Mucosa of stomach (tissue), 1 donor: ENCODE measurements around the gene CD7.

Experiments used
- H3K27me3 ChIP-seq: one replicate; pipeline ENCODE4 v1.7.0; 2013; ENCODE audit warnings: mild to moderate bottlenecking, low read length; ENCODE audit not compliant: control insufficient read depth, insufficient read depth
- H3K36me3 ChIP-seq: one replicate; pipeline ENCODE4 v1.7.0; 2013; ENCODE audit warnings: low read length; ENCODE audit not compliant: control insufficient read depth, insufficient read depth
- H3K4me1 ChIP-seq: one replicate; pipeline ENCODE4 v1.7.0; 2013; ENCODE audit warnings: mild to moderate bottlenecking, low read length; ENCODE audit not compliant: control insufficient read depth, insufficient read depth
- H3K4me3 ChIP-seq: one replicate; pipeline ENCODE4 v1.7.0; 2013; ENCODE audit warnings: low read length
- H3K9ac ChIP-seq: one replicate; pipeline ENCODE4 v1.7.0; 2013; ENCODE audit warnings: mild to moderate bottlenecking, low read length, moderate library complexity
- H3K9me3 ChIP-seq: one replicate; pipeline ENCODE4 v1.7.0; 2013; ENCODE audit warnings: mild to moderate bottlenecking, low read length, moderate library complexity; ENCODE audit not compliant: control insufficient read depth
- donor health status: Pancreatic carcinoma.

Gene CD7

GRCh38 chr17:82296511-82297279 is 20.7 kb downstream of the CD7 start:
- Histone ChIP-seq H3K9ac (peak overlapping the region; percentile 3), H3K4me3 (no peak overlapping the region), H3K4me1 (peaks cover 55% of the 10 kb centered on the region), H3K27me3 (no peaks in the 10 kb centered on the region), H3K9me3 (no peaks in the 10 kb centered on the region), H3K36me3 (no peaks in the 10 kb centered on the region)

- H3K27me3 ChIP-seq, result no peaks in the 10 kb centered on the region
- H3K9me3 ChIP-seq, result no peaks in the 10 kb centered on the region
- peak overlapping the region; percentile 3 for H3K9ac ChIP-seq
- peaks cover 55% of the 10 kb centered on the region for H3K4me1 ChIP-seq
- H3K4me3 ChIP-seq, result no peak overlapping the region
- no peaks in the 10 kb centered on the region for H3K36me3 ChIP-seq
Observed at GRCh38 chr17:82295472-82295814, 22.0 kb downstream of the CD7 start.

- no peaks in the 10 kb centered on the region for H3K9me3 ChIP-seq
- H3K27me3 ChIP-seq, result no peaks in the 10 kb centered on the region
- peaks cover 56% of the 10 kb centered on the region for H3K4me1 ChIP-seq
- no peaks in the 10 kb centered on the region for H3K36me3 ChIP-seq
- no peak overlapping the region for H3K9ac ChIP-seq
- no peak overlapping the region for H3K4me3 ChIP-seq
Observed at GRCh38 chr17:82294064-82294773, 23.2 kb downstream of the CD7 start.

- Histone ChIP-seq H3K9me3 (no peaks in the 10 kb centered on the region), H3K4me3 (peak overlapping the region; percentile 80), H3K27me3 (no peaks in the 10 kb centered on the region), H3K36me3 (no peaks in the 10 kb centered on the region), H3K9ac (peak overlapping the region; percentile 95), H3K4me1 (peaks cover 57% of the 10 kb centered on the region)
Observed at GRCh38 chr17:82292251-82293154, 24.9 kb downstream of the CD7 start.

- H3K9ac ChIP-seq, result peak overlapping the region; percentile 95
Observed at GRCh38 chr17:82291582-82292250, 25.7 kb downstream of the CD7 start.

GRCh38 chr17:82287868-82288801 is 29.3 kb downstream of the CD7 start:
- no peaks in the 10 kb centered on the region for H3K27me3 ChIP-seq
- H3K36me3 ChIP-seq, result no peaks in the 10 kb centered on the region
- H3K4me3 ChIP-seq, result peak overlapping the region; percentile 18
- no peaks in the 10 kb centered on the region for H3K9me3 ChIP-seq
- H3K9ac ChIP-seq, result peak overlapping the region; percentile 41
- H3K4me1 ChIP-seq, result peaks cover 35% of the 10 kb centered on the region

More at GRCh38 chr17:82291582-82292250, 25.7 kb downstream of the CD7 start:
- Histone ChIP-seq H3K27me3 (no peaks in the 10 kb centered on the region), H3K4me3 (peak overlapping the region; percentile 80), H3K36me3 (no peaks in the 10 kb centered on the region), H3K9me3 (no peaks in the 10 kb centered on the region), H3K4me1 (peaks cover 56% of the 10 kb centered on the region)

GRCh38 chr17:82287013-82287867 is 30.2 kb downstream of the CD7 start:
- peak overlapping the region; percentile 18 for H3K4me3 ChIP-seq
- peak overlapping the region; percentile 41 for H3K9ac ChIP-seq
- no peaks in the 10 kb centered on the region for H3K9me3 ChIP-seq
- peaks cover 43% of the 10 kb centered on the region for H3K4me1 ChIP-seq
- no peaks in the 10 kb centered on the region for H3K27me3 ChIP-seq
- no peaks in the 10 kb centered on the region for H3K36me3 ChIP-seq

GRCh38 chr17:82285141-82285540 is 32.3 kb downstream of the CD7 start:
- H3K9me3 ChIP-seq, result no peaks in the 10 kb centered on the region
- H3K9ac ChIP-seq, result no peak overlapping the region
- no peak overlapping the region for H3K4me3 ChIP-seq
- peaks cover 56% of the 10 kb centered on the region for H3K4me1 ChIP-seq
- H3K27me3 ChIP-seq, result no peaks in the 10 kb centered on the region
- H3K36me3 ChIP-seq, result no peaks in the 10 kb centered on the region

- Histone ChIP-seq H3K27me3 (no peaks in the 10 kb centered on the region), H3K4me3 (no peak overlapping the region), H3K36me3 (no peaks in the 10 kb centered on the region), H3K9ac (no peak overlapping the region), H3K4me1 (peaks cover 53% of the 10 kb centered on the region), H3K9me3 (no peaks in the 10 kb centered on the region)
Observed at GRCh38 chr17:82283208-82283749, 34.1 kb downstream of the CD7 start.
